ENCODE measurements around the gene SPHK1. TPM values are rescaled to one million over a fixed set of nuclear protein-coding genes. Genes with fewer than 3 reads are reported as not detected.

SPHK1 gene
- total and polyA plus RNA-seq, 7 experiments from 2014 or later = 0.43 to 14.1 (median 0.57) TPM

DNA sequence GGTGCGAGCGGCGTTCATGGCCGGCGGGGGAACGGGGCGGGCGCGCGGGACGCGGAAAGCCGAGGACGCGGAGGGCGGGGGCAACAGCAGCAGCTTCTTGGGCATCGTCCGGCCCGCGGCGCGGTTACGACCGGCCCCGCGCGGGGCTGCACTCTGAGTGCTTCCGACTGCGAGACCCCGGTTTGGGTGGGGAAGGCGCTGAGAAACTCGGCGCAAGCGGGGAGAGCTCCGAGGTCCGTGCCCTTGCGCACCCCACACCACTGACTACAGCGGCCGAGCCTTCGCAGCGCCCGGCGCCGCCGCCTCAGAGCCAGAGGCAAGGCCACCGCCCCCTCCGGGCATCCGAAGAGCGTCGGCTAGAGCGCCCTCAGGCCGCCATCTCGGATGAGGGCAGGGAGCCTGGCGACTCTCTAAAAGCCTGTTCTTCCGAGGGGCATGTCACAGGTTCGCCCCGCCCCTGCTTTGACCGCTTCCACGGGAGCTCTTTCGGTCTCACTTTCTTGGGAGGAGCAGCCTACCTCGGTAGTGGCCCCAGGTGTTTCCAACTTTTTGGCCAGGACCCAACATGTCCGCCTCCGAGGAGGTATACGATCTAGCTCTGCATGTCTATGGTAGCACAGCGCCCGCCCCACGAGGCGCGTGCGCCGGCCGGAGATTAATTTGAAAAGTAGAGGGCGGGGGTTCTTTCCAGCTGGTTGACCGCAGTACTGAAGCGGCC is 30.7 kb upstream of the SPHK1 start, which contains the start of gene PRPSAP1:
Gene PRPSAP1, minus strand, starts transcription at position 318 of the 718 bp plus-strand sequence. Its CDS starts 213 bp downstream, at position 105.
- DNase-seq (peak; percentile 76 to 89 (median 82)), ATAC-seq (peak; percentile 98)
- intact Hi-C loops (cut with micrococcal nuclease) = loop anchor here (1.0 to 5.0 kb wide), 12 partner anchors 30 to 686 kb away; partner anchors contain the start of genes UBE2O (in 2 of the 2), FBF1 (in 1 of the 2), FOXJ1 (in 1 of the 2) and MFSD11 (in 1 of the 2)
- ChIA-PET CTCF (interaction anchor here (0.6 to 0.9 kb wide), 4 partner anchors 16 to 325 kb away, joined by 3 to 5 read pairs (median 3); no protein-coding TSS in a partner anchor), POLR2A (interaction anchor here (0.6 to 1.5 kb wide), 9 partner anchors 14 to 766 kb away, joined by 3 to 8 read pairs (median 3); partner anchors contain the start of genes EXOC7 and SPHK1)
- no peaks in the 10 kb centered on the region for H3K27me3 ChIP-seq (ENCODE audit: control insufficient read depth in 2 of 2, insufficient read depth in 2 of 2, low read length in 2 of 2)
- H3K4me1 Mint-ChIP-seq = peaks cover 13 to 35% (median 19%) of the 10 kb centered on the region in 7 donors
- H3K27ac ChIP-seq (ENCODE audit: low read depth, low read length) = peak within 1 kb of the TSS; percentile 81
- H3K27me3 Mint-ChIP-seq = no peaks in the 10 kb centered on the region
- peaks cover 0 to 4% (median 0%) of the 10 kb centered on the region in 5 donors for H3K36me3 Mint-ChIP-seq
- H3K36me3 ChIP-seq (ENCODE audit: control insufficient read depth in 2 of 3, insufficient read depth in 3 of 3, low read length in 3 of 3) = peaks cover 0 to 7% (median 0%) of the 10 kb centered on the region in 3 experiments
- H3K4me3 ChIP-seq (ENCODE audit: low read length) = peak within 1 kb of the TSS; percentile 97
- H3K9me3 ChIP-seq (ENCODE audit: control insufficient read depth in 2 of 3, low read length in 3 of 3) = no peaks in the 10 kb centered on the region
- H3K27ac Mint-ChIP-seq = peak within 1 kb of the TSS; percentile 91 to 100 (median 96)
- H3K4me1 ChIP-seq (ENCODE audit: control insufficient read depth in 2 of 2, insufficient read depth in 2 of 2, low read length in 2 of 2) = no peaks in the 10 kb centered on the region
- peak within 1 kb of the TSS; percentile 89 to 99 (median 94) for H3K4me3 Mint-ChIP-seq
- H3K9me3 Mint-ChIP-seq = no peaks in the 10 kb centered on the region

DNA sequence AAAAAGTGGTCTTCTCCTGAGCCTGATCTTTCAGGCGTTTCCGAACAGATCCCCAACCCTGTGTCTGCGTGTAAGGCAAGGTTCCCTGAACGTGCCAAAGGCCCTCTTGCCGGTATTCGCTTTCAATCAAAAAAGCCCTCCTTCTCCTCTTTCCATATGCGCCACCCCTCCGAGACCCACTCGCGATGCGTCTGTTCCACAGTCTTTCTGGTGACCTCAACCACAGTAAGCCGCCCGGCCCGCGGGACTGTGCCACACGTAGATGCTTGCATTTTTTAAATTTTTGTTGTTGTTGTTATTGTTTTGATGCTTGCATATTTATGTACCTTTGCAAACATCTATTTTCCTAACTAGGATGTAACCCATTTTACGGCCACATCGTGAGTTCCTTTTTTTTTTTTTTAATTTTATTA is 30.1 kb upstream of the SPHK1 start:
- H3K4me1 ChIP-seq (ENCODE audit: control insufficient read depth in 2 of 2, insufficient read depth in 2 of 2, low read length in 2 of 2) = no peaks in the 10 kb centered on the region
- H3K27ac Mint-ChIP-seq = peak overlapping the region; percentile 91 to 100 (median 96)
- H3K27ac ChIP-seq (ENCODE audit: low read depth, low read length) = peak overlapping the region; percentile 81
- intact Hi-C loops (cut with micrococcal nuclease) = loop anchor here (1.0 to 5.0 kb wide), 9 partner anchors 29 to 687 kb away; partner anchors contain the start of genes FBF1 (in 1 of the 2), MFSD11 (in 1 of the 2), RECQL5 (in 1 of the 2) and RHBDF2 (in 1 of the 2)
- H3K27me3 ChIP-seq (ENCODE audit: control insufficient read depth in 2 of 2, insufficient read depth in 2 of 2, low read length in 2 of 2) = no peaks in the 10 kb centered on the region
- H3K4me1 Mint-ChIP-seq = peaks cover 13 to 35% (median 19%) of the 10 kb centered on the region in 7 donors
- H3K36me3 Mint-ChIP-seq = peaks cover 0 to 4% (median 0%) of the 10 kb centered on the region in 5 donors
- ATAC-seq = no peak
- no peak for DNase-seq
- no peaks in the 10 kb centered on the region for H3K9me3 ChIP-seq (ENCODE audit: control insufficient read depth in 2 of 3, low read length in 3 of 3)
- POLR2A ChIA-PET = interaction anchor here (1.0 to 1.5 kb wide), 4 partner anchors 15 to 250 kb away, joined by 3 to 5 read pairs (median 3); partner anchors contain the start of gene EXOC7
- H3K36me3 ChIP-seq (ENCODE audit: control insufficient read depth in 2 of 3, insufficient read depth in 3 of 3, low read length in 3 of 3) = peaks cover 0 to 7% (median 0%) of the 10 kb centered on the region in 3 experiments
- peak overlapping the region; percentile 89 to 99 (median 94) for H3K4me3 Mint-ChIP-seq
- peak overlapping the region; percentile 97 for H3K4me3 ChIP-seq (ENCODE audit: low read length)
- CTCF ChIA-PET = interaction anchor here (0.6 to 0.9 kb wide), 2 partner anchors 44 to 228 kb away, joined by 3 to 5 read pairs; no protein-coding TSS in a partner anchor
- no peaks in the 10 kb centered on the region for H3K27me3 Mint-ChIP-seq
- no peaks in the 10 kb centered on the region for H3K9me3 Mint-ChIP-seq

DNA sequence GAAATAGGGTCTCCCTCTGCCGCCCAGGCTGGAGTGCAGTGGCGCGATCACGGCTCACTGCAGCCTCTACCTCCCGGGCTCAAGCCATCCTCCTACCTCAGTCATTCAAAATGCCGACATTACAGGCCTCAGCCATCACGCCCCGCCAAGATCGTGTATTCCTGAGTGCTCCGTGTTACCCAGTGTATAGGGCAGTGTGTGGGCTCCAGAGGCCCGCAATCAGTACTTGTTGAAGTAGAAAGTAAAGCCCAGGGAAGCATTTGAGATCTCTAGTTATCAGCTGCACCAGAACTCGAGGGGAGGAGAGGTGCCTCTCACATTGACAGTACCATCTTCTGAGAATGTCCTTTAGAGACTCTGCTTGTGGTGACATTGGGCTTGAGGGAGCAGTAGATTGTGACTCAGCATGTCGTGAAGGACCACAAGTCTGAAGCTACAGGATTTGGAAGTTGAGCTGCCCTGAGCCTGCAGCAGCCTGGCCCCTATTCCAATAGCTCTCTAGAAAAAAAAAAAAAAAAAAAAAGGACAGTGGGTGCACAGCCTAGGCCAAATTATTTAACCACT is 29.6 kb upstream of the SPHK1 start:
- Histone ChIP-seq H3K4me3 (ENCODE audit: low read length) (no peak overlapping the region), H3K4me1 (ENCODE audit: control insufficient read depth in 2 of 2, insufficient read depth in 2 of 2, low read length in 2 of 2) (no peaks in the 10 kb centered on the region), H3K9me3 (ENCODE audit: control insufficient read depth in 2 of 3, low read length in 3 of 3) (no peaks in the 10 kb centered on the region), H3K27ac (ENCODE audit: low read depth, low read length) (no peak overlapping the region), H3K27me3 (ENCODE audit: control insufficient read depth in 2 of 2, insufficient read depth in 2 of 2, low read length in 2 of 2) (no peaks in the 10 kb centered on the region), H3K36me3 (ENCODE audit: control insufficient read depth in 2 of 3, insufficient read depth in 3 of 3, low read length in 3 of 3) (peaks cover 0 to 7% (median 0%) of the 10 kb centered on the region in 3 experiments)
- CTCF ChIA-PET = interaction anchor here (0.6 to 0.9 kb wide), 2 partner anchors 43 to 228 kb away, joined by 3 to 5 read pairs; no protein-coding TSS in a partner anchor
- intact Hi-C loops (cut with micrococcal nuclease) = loop anchor here (1.0 to 5.0 kb wide), 9 partner anchors 28 to 688 kb away; partner anchors contain the start of genes FBF1 (in 1 of the 2), MFSD11 (in 1 of the 2), RECQL5 (in 1 of the 2) and RHBDF2 (in 1 of the 2)
- Mint-ChIP-seq H3K27me3 (no peaks in the 10 kb centered on the region), H3K9me3 (no peaks in the 10 kb centered on the region), H3K4me1 (peaks cover 13 to 35% (median 19%) of the 10 kb centered on the region in 7 donors), H3K4me3 (peak overlapping the region; percentile 61 to 99 (median 90)), H3K36me3 (peaks cover 0 to 4% (median 0%) of the 10 kb centered on the region in 5 donors), H3K27ac (peak overlapping the region in 5 of 9 donors; percentile 59 to 96 (median 91))
- no peak for ATAC-seq
- POLR2A ChIA-PET = interaction anchor here (0.6 to 0.7 kb wide), 2 partner anchors 43 to 627 kb away, joined by 3 read pairs; no protein-coding TSS in a partner anchor
- no peak for DNase-seq

DNA sequence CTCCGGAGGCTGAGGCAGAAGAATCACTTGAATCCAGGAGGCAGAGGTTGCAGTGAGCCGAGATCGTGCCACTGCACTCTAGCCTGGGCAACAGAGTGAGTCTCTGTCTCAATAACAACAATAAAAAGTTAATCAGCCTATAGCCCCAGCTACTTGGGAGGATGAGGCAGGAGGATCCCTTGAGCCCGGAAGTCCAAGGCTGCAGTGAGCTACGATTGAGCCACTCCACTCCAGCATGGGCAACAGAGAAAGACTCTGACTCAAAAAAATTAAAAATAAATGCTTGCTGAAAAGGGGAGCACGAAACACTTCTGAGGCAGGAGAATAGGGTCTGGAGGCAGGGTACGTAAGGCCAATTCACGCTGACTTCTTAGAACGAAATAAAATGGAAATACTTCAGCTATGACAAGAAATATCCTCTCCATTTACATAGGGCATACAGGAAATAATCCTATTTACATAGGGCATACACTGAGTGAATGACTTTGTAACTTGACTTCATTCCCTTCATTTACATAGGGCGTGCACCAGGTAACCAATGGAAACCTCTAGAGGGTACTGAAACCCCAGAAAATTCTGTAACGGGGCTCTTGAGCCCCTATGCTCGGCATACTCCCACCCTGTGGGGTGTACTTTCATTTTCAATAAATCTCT is 27.5 kb upstream of the SPHK1 start:
- no peaks in the 10 kb centered on the region for H3K27me3 ChIP-seq (ENCODE audit: control insufficient read depth in 2 of 2, insufficient read depth in 2 of 2, low read length in 2 of 2)
- H3K9me3 Mint-ChIP-seq = no peaks in the 10 kb centered on the region
- ATAC-seq (no peak), DNase-seq (no peak)
- no peak overlapping the region for H3K27ac Mint-ChIP-seq
- peak overlapping the region in 2 of 10 donors; percentile 17 to 38 for H3K4me3 Mint-ChIP-seq
- H3K4me1 Mint-ChIP-seq = peaks cover 8 to 26% (median 18%) of the 10 kb centered on the region in 7 donors
- ChIA-PET CTCF (no interaction called here), POLR2A (interaction anchor here (0.6 kb wide), 1 partner anchor 24 kb away, joined by 3 read pairs; no protein-coding TSS in a partner anchor)
- intact Hi-C loops (cut with micrococcal nuclease) = no loop called here
- H3K27me3 Mint-ChIP-seq = peaks cover 0 to 5% (median 0%) of the 10 kb centered on the region in 5 donors
- H3K36me3 ChIP-seq (ENCODE audit: control insufficient read depth in 2 of 3, insufficient read depth in 3 of 3, low read length in 3 of 3) = peaks cover 0 to 7% (median 0%) of the 10 kb centered on the region in 3 experiments
- H3K4me3 ChIP-seq (ENCODE audit: low read length) = no peak overlapping the region
- no peaks in the 10 kb centered on the region for H3K9me3 ChIP-seq (ENCODE audit: control insufficient read depth in 2 of 3, low read length in 3 of 3)
- H3K36me3 Mint-ChIP-seq = peaks cover 0 to under 1% (median 0%) of the 10 kb centered on the region in 5 donors
- H3K4me1 ChIP-seq (ENCODE audit: control insufficient read depth in 2 of 2, insufficient read depth in 2 of 2, low read length in 2 of 2) = no peaks in the 10 kb centered on the region
- no peak overlapping the region for H3K27ac ChIP-seq (ENCODE audit: low read depth, low read length)

DNA sequence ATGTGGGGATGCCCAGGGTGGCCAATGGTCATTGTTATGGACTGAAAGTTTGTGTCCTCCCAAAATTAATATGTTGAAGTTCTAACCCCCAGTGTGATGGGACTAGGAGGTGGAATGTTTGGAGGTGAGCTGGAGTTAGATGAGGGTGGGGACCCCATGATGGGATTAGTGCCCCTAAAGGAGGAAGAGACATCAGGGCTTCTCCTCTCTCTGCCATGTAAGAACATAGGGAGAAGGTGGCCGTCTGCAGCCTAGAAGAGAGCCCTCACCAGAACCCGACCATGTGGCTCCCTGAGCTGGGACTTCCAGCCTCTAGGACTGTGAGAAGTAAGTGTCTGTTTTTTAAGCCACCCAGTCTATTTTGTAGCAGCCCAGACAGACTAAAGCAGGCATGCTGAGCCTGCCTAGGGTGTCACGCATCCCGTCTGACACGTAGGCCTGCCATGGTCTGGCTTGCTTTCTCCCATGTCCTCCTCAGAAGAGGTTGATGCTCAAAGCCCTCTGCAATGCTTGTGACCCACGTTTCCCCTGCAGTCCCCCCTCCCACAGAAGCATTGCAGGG is 26.7 kb upstream of the SPHK1 start:
- DNase-seq = no peak
- POLR2A ChIA-PET = no interaction called here
- Histone ChIP-seq H3K9me3 (ENCODE audit: control insufficient read depth in 2 of 3, low read length in 3 of 3) (no peaks in the 10 kb centered on the region), H3K4me3 (ENCODE audit: low read length) (no peak overlapping the region), H3K27me3 (ENCODE audit: control insufficient read depth in 2 of 2, insufficient read depth in 2 of 2, low read length in 2 of 2) (no peaks in the 10 kb centered on the region), H3K36me3 (ENCODE audit: control insufficient read depth in 2 of 3, insufficient read depth in 3 of 3, low read length in 3 of 3) (peaks cover 0 to 7% (median 0%) of the 10 kb centered on the region in 3 experiments), H3K4me1 (ENCODE audit: control insufficient read depth in 2 of 2, insufficient read depth in 2 of 2, low read length in 2 of 2) (no peaks in the 10 kb centered on the region), H3K27ac (ENCODE audit: low read depth, low read length) (no peak overlapping the region)
- Mint-ChIP-seq H3K27ac (no peak overlapping the region), H3K4me3 (no peak overlapping the region), H3K36me3 (no peaks in the 10 kb centered on the region), H3K9me3 (no peaks in the 10 kb centered on the region), H3K27me3 (peaks cover 0 to 8% (median 0%) of the 10 kb centered on the region in 5 donors), H3K4me1 (peaks cover 6 to 21% (median 11%) of the 10 kb centered on the region in 7 donors)
- CTCF ChIA-PET = no interaction called here
- intact Hi-C loops (cut with micrococcal nuclease) = no loop called here
- ATAC-seq = no peak
